Activated T-helper 1 cell treated with anti-CD3 and anti-CD28 coated beads, Interleukin-2, amount 50 U/mL, for 16 hours (primary cell): ENCODE data around the gene HMG20A.

ENCODE experiments used
- DNase-seq, 2 donors: peaks; one replicate each; pipeline ENCODE4 v3.0.0-alpha.2; 2020; ENCODE audit warnings: low read depth in 1 of 2, low spot score in 1 of 2

Gene HMG20A

GRCh38 chr15:77426871-77427270 is 6.2 kb downstream of the HMG20A start:
- DNase-seq: no peak

GRCh38 chr15:77430213-77430612 is 9.5 kb downstream of the HMG20A start:
- no peak for DNase-seq

GRCh38 chr15:77430652-77431051 is 10.0 kb downstream of the HMG20A start:
- no peak for DNase-seq

GRCh38 chr15:77436822-77437221 is 16.1 kb downstream of the HMG20A start:
- no peak for DNase-seq

- DNase-seq: no peak
Measured at GRCh38 chr15:77437264-77437663, 16.6 kb downstream of the HMG20A start.

- DNase-seq: no peak
Measured at GRCh38 chr15:77440378-77440999, 19.8 kb downstream of the HMG20A start.

GRCh38 chr15:77446840-77447390 is 26.2 kb downstream of the HMG20A start:
- DNase-seq: no peak

GRCh38 chr15:77454265-77454664 is 33.6 kb downstream of the HMG20A start:
- no peak for DNase-seq

- DNase-seq: no peak
Measured at GRCh38 chr15:77454951-77455350, 34.3 kb downstream of the HMG20A start.

GRCh38 chr15:77455696-77456321 is 35.1 kb downstream of the HMG20A start:
- DNase-seq: no peak

GRCh38 chr15:77456746-77457145 is 36.1 kb downstream of the HMG20A start:
- DNase-seq: no peak

- DNase-seq: no peak
Measured at GRCh38 chr15:77457191-77457904, 36.7 kb downstream of the HMG20A start.

GRCh38 chr15:77457905-77458265 is 37.2 kb downstream of the HMG20A start:
- DNase-seq: no peak

GRCh38 chr15:77459031-77459430 is 38.3 kb downstream of the HMG20A start:
- no peak for DNase-seq

- DNase-seq: no peak
Measured at GRCh38 chr15:77461486-77461885, 40.8 kb downstream of the HMG20A start.

- no peak for DNase-seq
Measured at GRCh38 chr15:77464129-77464865, 43.6 kb downstream of the HMG20A start.

- DNase-seq: no peak
Measured at GRCh38 chr15:77466521-77466920, 45.8 kb downstream of the HMG20A start.

- no peak for DNase-seq
Measured at GRCh38 chr15:77468896-77469295, 48.2 kb downstream of the HMG20A start.

- no peak for DNase-seq
Measured at GRCh38 chr15:77470235-77470634, 49.5 kb downstream of the HMG20A start.

GRCh38 chr15:77473328-77473727 is 52.6 kb downstream of the HMG20A start:
- no peak for DNase-seq

GRCh38 chr15:77474310-77474988 is 53.8 kb downstream of the HMG20A start:
- no peak for DNase-seq
